Amniotic epithelial cell (primary cell): Measurements from ENCODE around the gene REP15.
"Not testable (repeated sequence)": the region's sequence is repeated elsewhere in the genome, so short reads cannot be mapped to it uniquely, and the experiment has no call there.

Experiments
- DNase-seq: peaks from one replicate; pipeline ENCODE4 v3.0.0-alpha.2; 2010; ENCODE audit warnings: low read depth

The REP15 gene, protein sequence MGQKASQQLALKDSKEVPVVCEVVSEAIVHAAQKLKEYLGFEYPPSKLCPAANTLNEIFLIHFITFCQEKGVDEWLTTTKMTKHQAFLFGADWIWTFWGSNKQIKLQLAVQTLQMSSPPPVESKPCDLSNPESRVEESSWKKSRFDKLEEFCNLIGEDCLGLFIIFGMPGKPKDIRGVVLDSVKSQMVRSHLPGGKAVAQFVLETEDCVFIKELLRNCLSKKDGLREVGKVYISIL

DNA sequence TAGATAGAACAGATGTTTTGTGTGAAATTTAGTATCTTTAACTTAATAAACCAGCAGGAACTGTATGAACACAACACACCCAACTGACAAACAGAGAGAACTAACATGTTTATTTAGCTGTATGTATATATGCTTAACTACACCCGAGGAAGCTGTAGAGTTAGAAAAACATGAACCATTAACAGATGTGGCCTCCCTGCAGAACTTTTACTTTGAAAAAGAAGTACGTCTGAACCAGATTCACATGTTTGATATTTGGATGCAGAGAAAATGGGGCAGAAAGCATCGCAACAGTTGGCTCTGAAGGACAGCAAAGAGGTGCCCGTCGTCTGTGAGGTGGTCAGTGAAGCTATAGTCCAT lies at the start of gene REP15:
Gene REP15, plus strand, starts transcription at position 155 of the 360 bp plus-strand sequence. Its CDS starts 116 bp downstream, at position 271.
- DNase-seq: no peak

DNA sequence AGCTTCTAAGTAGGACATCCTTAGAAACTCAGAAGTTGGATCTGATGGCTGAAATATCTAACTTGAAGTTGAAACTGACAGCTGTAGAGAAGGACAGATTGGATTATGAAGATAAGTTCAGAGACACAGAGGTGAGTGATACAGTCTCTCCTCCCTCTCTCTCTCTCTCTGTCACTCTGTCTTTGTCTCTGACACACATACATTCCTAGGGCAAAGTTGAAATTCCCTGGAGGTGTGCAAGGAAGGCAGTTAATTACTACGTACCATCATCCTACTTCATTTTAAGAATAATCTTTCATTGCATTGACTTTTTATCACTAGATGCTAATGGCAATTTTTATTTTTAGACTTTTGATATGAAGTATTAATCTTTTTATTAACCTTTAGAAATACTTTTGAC lies 46.2 kb upstream of the REP15 start:
- no peak for DNase-seq

DNA sequence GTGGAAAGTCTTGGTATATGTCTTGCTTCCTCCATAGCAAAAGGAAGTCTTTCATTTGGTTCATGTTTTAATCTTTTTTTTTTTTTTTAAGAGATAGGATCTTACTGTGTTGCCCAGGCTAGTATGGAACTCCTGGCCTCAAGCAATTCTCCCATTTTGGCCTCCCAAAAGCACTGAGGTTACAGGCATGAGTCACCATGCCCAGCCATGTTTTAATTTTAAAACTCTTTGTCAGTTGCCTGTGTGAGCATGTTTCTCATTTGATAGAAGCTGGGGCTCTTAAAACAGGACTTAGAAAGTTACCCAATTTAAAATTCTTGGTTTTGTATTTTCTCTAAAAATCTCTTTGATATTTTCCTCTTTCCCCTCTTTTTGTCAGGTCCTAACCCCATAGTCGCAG lies 45.0 kb upstream of the REP15 start:
- DNase-seq: no peak

DNA sequence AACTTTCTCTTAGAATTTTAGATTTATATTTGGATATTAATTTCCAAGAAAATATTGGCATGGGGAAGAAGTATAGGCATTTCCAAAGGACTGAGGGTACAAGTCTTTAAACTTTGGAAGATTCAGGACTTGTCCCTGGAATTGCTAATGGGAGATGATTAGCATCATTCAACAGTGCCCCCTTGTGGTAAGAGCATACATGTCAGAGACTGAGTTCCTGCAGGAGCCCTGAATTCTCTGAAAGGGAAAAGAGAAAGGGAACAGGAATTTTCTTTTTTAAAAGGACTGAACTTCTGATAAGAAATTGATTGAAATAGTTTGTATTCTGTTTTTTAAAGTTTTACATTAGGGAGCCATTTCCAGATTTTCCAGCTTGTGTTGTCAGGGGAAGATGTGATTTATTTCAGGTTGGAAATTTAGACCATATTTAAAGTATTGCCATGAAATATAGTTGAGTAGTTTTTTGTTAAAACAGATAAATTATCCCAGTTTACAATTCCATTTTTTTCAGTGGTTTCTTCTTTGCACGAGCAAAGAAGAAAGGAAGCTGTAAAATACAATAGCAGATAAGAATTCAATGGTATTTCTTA lies 44.0 kb upstream of the REP15 start:
- peak; percentile 70 for DNase-seq

DNA sequence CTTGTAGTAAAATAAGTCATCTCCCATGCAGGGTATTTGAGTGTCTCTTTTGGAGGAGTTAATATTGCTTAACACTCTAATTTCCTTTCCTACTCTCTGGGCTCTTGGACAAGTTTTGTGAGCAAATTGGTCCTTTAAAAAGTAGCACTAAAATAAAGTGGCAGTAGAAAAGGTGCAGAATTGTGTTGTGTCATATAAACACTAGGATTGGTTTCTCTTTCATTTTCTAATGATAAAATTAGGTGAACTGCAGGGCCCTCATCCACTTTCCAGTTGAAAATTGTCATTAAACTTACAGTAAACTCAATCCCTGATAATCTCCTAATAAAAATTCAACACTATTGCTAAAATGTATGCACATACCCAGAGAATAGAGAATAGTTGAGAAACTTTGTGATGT lies 42.6 kb upstream of the REP15 start:
- DNase-seq: no peak

DNA sequence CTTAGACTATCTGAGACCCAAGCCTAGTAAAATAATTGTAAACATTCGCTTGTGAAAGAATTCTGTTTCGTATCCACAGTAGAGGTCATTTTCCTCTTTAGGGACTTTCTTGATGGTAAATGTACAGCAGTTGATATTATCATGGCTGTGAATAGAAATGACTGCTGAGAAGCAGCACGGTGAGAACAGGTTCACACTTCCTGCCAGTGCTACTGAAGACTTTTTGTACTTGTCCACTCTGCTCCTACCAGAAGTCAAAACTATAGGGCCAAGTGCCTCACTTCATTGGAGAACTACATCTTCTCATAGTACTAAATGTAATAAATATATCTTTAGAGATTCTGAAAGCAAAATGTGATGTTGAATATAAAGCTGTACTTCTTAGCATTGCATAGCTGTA lies 40.8 kb upstream of the REP15 start:
- DNase-seq: not testable (repeated sequence)

DNA sequence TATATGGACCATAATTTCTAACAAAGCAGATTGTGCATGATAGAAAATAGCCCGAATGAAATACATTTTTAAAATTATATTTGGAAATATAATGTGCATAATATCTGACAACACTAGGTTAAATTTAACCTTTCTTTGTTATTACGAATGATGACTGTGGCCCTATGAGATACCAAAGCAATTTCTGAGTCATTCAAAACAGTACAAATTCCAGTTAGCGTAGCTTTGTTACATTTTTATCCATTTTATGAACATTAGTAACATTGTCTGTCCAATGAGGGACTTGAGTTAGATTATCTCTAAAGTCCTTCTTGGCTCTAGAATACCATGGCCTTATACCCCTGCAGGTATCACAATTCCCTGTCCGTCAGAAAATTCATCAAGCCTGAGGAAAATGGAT lies 39.0 kb upstream of the REP15 start:
- DNase-seq: peak; percentile 17

DNA sequence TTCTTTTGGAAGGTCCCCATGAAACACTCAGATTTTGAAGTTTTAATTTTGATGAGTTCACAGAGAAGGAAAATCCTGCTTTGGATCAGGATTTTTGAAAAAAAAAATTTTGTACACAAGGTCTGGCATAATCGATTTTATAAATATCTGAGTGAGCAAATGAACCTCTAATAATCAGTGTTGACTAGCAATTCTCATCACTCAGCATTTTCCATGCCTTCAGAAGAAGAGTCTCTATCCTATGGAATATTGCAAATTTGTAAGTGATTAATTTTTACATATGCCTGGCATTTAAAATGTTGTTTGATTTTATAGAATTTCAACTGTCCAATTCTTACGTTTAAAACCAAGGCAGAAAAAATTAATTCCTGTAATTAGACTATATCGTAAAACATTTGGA lies 30.5 kb upstream of the REP15 start:
- DNase-seq: no peak

DNA sequence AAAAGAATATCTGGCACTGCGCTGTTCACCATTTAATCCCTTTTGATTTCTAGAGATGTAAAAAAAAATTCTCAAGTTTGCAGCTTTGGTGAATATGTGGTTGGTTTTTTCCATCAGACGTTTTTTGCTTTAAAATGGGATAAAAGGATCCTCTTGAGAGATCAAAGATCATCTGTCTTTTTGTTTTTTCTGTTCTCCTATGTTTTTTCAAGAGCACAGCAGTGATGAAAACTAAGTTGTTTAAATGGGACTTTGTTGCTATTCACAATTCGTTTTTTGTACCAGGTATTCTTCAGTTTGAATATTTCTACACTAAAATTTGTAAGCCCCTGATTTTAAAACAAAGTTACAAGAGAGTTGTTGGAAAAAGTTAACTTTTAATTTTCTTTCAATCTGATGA lies 29.7 kb upstream of the REP15 start:
- DNase-seq: no peak

DNA sequence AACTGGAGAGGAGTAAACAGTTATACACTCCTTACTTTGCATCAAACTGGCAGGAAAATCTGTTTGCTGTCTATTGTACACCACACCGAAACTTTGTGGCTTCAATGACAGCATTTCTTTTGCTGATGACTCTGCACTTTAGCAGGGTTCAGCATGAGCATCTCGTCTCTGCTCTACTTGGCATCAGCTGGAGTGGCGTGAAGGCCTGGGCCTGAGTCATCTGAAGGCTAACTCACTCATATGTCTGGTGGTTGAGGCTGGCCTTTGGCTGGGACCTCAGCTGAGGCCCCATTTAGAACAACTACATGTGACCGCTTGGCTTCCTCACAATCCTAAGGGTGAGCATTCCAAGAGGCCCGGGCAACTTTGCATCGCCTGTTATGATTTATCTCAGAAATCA lies 28.7 kb upstream of the REP15 start:
- peak; percentile 66 for DNase-seq

DNA sequence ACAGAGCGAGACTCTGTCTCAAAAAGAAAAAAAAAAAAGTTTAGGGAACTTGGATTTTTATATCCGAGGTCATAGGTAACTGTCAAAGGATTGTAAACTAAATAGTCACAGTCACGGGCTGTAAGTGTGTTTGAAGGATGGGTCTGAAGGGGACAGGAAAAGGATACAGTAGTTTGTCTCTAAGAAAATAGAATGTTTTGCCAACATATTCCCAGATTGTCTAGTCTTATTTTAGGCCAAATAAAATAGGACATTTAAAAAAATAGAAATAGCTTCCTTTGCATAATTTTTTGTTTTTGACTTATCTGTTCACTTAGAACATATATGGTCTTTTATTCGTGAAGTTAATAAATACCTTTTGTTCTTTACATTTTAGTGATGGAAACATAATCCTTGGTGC lies 24.2 kb upstream of the REP15 start:
- DNase-seq: no peak

DNA sequence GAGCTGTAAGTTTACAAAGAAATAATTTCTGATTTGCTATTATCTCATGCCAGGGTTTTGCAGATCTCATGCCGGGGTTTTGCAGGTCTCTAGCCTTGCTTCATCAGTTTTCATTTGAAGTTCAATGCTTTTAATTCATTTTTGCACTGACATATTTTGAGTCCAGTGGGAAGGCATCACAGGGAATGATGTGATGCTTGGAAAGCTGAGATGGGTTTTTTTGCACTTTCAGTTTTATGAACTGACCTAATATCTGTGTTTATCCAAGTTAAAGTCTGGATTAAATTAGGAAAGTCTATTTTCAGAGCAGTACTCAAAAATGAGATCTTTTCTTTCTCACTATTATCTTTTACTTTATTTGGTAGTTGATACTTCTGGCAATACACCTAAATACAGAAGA lies 23.6 kb upstream of the REP15 start:
- DNase-seq: no peak

DNA sequence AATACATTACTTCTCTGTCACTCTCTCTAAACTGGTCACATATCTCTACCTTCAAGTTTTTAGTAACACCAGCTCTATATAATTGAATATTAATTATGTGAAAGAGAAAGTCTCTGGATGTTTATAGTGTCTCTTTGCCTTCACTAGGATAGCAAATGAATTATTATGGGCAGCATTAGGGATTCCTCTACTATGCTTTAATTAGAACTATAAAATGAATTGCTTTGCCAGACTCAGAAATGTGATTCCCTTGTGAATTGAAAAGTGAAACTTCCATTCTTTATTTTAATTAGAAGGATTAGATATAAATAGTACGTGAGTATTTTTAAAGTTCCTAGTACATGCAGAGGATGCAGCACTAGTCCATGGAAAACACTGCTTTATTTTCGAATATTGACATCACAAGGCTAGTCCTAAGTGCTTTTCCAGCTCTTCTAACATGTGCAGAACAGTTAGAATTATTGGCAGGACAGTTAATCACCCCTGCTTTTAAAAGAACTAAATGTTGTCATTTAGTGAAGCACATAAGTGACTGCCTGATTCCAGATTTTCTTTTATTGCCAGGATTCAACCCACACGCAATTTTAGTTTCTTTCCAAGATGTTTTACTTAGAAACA lies 23.0 kb upstream of the REP15 start:
- no peak for DNase-seq

DNA sequence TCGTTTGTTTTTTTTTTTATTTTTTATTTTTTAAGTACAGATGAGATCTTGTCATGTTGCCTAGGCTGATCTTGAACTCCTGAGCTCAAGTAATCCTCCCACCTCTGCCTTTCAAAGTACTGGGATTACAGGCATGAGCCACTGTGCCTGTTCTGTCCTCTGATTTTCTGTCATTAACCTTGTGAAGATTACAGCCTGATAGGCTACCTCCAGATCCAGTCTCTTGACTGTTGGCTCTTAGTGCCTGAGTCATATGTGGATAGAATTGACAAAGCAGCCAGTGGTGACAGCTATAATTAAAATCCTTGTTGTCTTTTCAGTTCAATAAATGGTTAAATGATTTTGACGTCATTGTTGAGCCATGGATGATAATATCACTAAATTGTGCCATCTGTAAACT lies 21.3 kb upstream of the REP15 start:
- no peak for DNase-seq

DNA sequence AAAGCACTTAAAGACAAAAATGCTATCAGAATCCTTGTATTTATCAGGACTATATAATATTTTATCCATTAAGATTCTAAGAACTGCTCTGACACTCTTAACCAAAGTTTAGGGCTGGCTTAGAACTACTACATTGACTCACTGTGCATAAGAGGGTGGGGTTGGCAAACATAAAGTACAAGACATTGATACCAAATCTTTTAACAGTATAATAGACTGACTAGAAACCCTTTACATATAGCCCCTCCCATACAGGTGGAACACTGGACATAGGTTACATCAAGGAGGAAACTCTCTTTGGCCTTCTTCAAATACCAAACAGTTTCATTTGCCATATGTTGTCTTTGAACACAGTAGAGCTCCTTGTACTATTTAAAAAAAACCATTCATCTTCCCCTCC lies 15.6 kb upstream of the REP15 start:
- DNase-seq: no peak

DNA sequence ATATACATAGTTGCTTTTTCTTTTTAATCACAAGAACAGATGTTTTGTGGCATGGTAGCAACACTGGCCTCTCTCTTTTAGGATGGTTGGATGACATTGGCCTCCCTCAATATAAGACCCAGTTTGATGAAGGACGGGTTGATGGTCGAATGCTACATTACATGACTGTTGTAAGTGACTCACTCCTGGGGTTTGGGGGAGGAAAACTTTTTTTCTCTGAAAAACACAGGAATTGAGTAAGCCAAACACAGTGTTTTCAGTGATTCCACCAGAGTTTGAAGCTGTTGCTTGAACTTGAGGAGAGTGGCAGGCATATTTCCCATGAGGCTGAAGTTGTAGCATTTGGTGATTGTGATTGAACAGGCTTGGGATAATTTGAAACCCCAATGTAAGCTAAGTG lies 13.7 kb upstream of the REP15 start:
- DNase-seq: peak; percentile 65

DNA sequence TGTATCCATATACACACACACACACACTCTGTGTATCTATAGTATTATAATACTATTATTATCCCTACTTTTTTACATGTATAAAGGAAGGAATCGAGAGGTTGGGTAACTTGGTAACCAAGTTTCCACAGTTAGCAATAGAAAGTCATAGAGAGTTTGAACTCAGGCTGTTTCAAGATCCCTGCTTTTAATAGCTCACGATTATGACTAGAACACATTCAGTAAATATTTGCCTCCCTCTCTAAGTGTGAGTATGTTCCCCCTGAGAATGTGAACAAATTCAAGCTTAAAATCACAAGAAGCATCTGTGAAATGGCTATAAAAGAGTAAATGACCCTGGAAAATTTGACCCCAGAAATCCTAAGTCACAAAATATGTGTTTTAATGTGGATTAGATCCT lies 11.0 kb upstream of the REP15 start:
- DNase-seq: no peak

DNA sequence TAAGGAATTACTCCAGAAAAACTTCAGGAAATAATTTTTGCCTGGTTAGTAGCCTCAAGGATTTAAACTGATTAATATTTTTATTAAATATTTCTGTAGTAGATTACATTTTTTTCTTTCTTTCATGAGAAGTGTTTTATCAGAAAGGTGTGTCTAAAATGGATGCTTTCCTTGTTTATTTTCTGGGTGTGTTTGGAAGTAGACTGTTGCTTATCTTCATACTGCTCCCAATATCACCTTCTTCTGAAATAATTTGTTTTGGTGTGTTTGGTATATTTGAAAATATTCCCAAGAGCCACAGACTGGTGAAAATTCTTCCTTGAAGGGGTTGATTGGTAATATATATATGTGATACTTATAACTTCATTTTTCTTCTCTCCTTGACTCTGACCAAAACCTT lies 10.1 kb upstream of the REP15 start:
- no peak for DNase-seq

DNA sequence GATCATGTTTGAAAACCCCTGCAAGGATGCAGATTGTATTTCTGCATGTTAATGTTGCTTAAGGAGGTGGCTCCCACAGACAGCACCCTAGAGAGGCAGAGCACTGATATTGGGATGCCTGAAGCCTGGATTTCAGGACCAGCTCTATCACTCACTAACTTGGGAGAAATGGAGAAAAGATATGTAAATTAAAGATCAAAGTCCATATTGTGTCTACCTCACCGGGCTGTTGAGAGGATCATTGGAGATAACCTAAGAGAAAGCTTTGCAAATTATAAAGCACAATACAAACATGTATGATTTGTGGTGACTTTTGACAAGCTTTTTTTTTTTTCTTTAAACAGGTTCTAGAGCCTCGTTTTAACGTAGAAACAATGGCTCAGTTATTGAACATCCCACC lies 7.6 kb upstream of the REP15 start:
- DNase-seq: no peak

DNA sequence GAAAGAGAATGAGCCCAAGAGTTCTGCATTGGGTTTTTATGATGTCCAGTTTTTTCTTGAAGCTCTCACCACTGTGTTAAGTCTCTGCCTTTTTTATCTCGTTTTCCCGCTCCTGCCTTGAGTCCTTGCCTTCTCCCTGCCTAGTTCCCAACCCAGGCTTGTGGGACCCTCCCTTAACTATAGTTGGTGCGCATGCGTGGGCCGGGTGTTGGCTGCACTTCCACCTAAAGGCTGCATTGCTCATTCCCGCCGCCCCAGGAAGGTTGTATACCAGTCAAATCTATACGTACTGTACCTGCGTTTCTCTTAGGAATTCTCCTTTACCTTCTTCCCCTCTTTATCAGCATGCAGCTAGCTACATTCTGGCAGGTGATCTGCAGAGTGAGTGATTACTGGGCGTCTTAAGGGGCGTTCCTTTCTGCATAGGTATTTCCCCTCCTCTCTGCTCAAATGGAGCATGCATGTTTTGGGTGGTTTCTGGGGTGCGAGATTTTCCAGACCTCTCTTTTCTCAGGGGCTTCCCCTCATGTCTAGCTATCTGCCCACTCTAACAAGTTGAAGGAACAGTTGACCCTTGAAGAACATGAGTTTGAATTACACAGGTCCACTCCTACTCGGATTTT lies 6.6 kb upstream of the REP15 start:
- no peak for DNase-seq

DNA sequence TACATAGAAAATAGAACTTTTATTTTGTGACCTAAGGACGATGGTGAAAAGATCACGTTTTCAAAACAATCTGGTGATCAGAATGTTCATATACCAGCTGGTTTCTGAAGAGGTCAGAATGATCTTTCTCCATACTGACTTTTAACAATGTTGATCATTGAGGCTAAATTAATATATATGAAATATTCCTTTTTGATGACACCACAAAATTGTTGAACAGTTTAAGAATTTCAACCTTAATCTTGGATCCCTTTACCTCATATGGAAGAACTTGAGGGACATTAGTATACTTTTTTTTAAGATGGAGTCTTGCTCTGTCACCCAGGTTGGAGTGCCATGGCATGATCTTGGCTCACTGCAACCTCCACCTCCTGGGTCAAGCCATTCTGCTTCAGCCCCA lies 2.8 kb upstream of the REP15 start:
- no peak for DNase-seq

DNA sequence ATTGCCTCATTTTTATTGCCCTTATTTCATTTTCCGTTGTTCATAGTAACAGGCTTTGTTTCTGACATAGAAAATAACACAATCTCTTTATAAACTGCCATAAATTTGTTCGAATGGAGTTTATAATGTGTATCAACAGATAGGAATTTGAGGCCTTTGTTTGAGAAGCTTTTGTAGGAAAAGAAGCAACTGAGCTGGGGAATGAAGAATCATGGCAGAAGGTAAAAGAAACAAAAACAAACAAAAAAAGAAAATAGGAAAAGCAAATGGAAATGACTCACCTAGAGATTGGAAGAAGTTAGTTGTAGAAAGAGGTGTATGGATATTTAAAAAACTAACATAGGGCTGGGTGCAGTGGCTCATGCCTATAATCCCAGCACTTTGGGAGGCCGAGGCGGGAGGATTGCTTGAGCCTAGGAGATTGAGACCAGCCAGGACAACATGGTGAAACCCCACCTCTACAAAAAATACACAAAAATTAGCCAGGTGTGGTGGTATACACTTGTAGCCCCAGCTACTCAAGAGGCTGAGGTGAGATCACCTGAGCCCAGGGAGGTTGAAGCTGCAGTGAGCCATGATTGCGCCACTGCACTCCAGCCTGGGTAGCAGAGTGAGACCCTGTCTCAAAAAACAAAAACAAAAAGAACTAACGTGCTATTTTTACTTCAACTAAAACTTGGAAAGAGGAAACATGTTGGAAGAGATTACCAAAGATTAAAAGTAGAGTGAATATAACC lies 523 bp upstream of the REP15 start:
- DNase-seq: no peak
